ENCODE measurements around the gene LMAN1L.
A peak's percentile ranks its signal among the peaks of the same experiment; 100 is the strongest.

LMAN1L gene

GRCh38 chr15:74817370-74817737, 4.7 kb downstream of the LMAN1L start:
- no peak for DNase-seq

- DNase-seq, result no peak
Observed at GRCh38 chr15:74820056-74820455, 7.4 kb downstream of the LMAN1L start.

- peak; percentile 98 for DNase-seq
Observed at GRCh38 chr15:74821091-74821789, 8.6 kb downstream of the LMAN1L start.

GRCh38 chr15:74821790-74822158, 9.1 kb downstream of the LMAN1L start:
- no peak for DNase-seq

- DNase-seq, result no peak
Observed at GRCh38 chr15:74822233-74822632, 9.6 kb downstream of the LMAN1L start.

- no peak for DNase-seq
Observed at GRCh38 chr15:74823324-74823723, 10.7 kb downstream of the LMAN1L start.

- no peak for DNase-seq
Observed at GRCh38 chr15:74824976-74825375, 12.3 kb downstream of the LMAN1L start.

GRCh38 chr15:74825866-74826265, 13.2 kb downstream of the LMAN1L start:
- DNase-seq, result no peak

- DNase-seq, result no peak
Observed at GRCh38 chr15:74826364-74826819, 13.8 kb downstream of the LMAN1L start, which contains the start of gene CPLX3. Gene CPLX3 (plus strand): TSS chr15:74826627. CDS start chr15:74826704, 77 bp downstream.

- DNase-seq, result no peak
Observed at GRCh38 chr15:74826921-74827320, 14.3 kb downstream of the LMAN1L start.

- no peak for DNase-seq
Observed at GRCh38 chr15:74827614-74828013, 15.0 kb downstream of the LMAN1L start.

GRCh38 chr15:74828835-74829234, 16.2 kb downstream of the LMAN1L start:
- DNase-seq, result no peak

GRCh38 chr15:74829486-74829885, 16.9 kb downstream of the LMAN1L start:
- no peak for DNase-seq

- DNase-seq, result no peak
Observed at GRCh38 chr15:74829991-74830390, 17.4 kb downstream of the LMAN1L start.

GRCh38 chr15:74830868-74831267, 18.2 kb downstream of the LMAN1L start:
- no peak for DNase-seq

GRCh38 chr15:74831813-74832495, 19.3 kb downstream of the LMAN1L start:
- no peak for DNase-seq

GRCh38 chr15:74832826-74833225, 20.2 kb downstream of the LMAN1L start:
- no peak for DNase-seq

GRCh38 chr15:74833376-74834107, 20.9 kb downstream of the LMAN1L start:
- no peak for DNase-seq

GRCh38 chr15:74835312-74835823, 22.7 kb downstream of the LMAN1L start:
- DNase-seq, result peak; percentile 60

- no peak for DNase-seq
Observed at GRCh38 chr15:74836846-74837245, 24.2 kb downstream of the LMAN1L start.

GRCh38 chr15:74837482-74838136, 25.0 kb downstream of the LMAN1L start:
- DNase-seq, result no peak

- DNase-seq, result no peak
Observed at GRCh38 chr15:74838137-74838516, 25.5 kb downstream of the LMAN1L start.

Measured in NCI-H526 treated with DMSO at 0.1 percent for 48 hours (cell line).